HG02970 (cell line): Measurements from ENCODE around the gene MELTF.

Experiments
- ATAC-seq: cut with Tn5 transposase; IDR thresholded peaks from one replicate; pipeline ENCODE4 v1.9.1; 2021; ENCODE audit warnings: mild to moderate bottlenecking, moderate library complexity, moderate number of reproducible peaks; ENCODE audit not compliant: unreplicated experiment, low FRiP score

The MELTF gene

GRCh38 chr3:197011780-197012539 lies 17.7 kb downstream of the MELTF start:
- ATAC-seq: no peak

- no peak for ATAC-seq
Measured at GRCh38 chr3:197010556-197011351, 18.9 kb downstream of the MELTF start.

GRCh38 chr3:197009532-197010019 lies 20.0 kb downstream of the MELTF start:
- ATAC-seq: no peak

- no peak for ATAC-seq
Measured at GRCh38 chr3:197008436-197009209, 21.0 kb downstream of the MELTF start.

- no peak for ATAC-seq
Measured at GRCh38 chr3:197007953-197008352, 21.7 kb downstream of the MELTF start.

GRCh38 chr3:197007296-197007940 lies 22.2 kb downstream of the MELTF start:
- no peak for ATAC-seq

GRCh38 chr3:197006860-197007259 lies 22.8 kb downstream of the MELTF start:
- ATAC-seq: no peak

- ATAC-seq: no peak
Measured at GRCh38 chr3:197006446-197006845, 23.2 kb downstream of the MELTF start.

GRCh38 chr3:197003461-197004385 lies 25.9 kb downstream of the MELTF start:
- no peak for ATAC-seq

- peak; percentile 77 for ATAC-seq
Measured at GRCh38 chr3:197002701-197003454, 26.7 kb downstream of the MELTF start.

- ATAC-seq: peak; percentile 8
Measured at GRCh38 chr3:197001972-197002700, 27.5 kb downstream of the MELTF start.

- no peak for ATAC-seq
Measured at GRCh38 chr3:197001106-197001971, 28.3 kb downstream of the MELTF start.

GRCh38 chr3:197000211-197000610 lies 29.4 kb downstream of the MELTF start:
- no peak for ATAC-seq

- ATAC-seq: no peak
Measured at GRCh38 chr3:196998966-196999760, 30.5 kb downstream of the MELTF start.

GRCh38 chr3:196997311-196997710 lies 32.3 kb downstream of the MELTF start:
- no peak for ATAC-seq
